Uterus (tissue), 4 donors: Measurements from ENCODE around the gene TMEM98. TPM values are rescaled to one million over a fixed set of nuclear protein-coding genes. Genes with fewer than 3 reads are reported as not detected.
"Not testable (repeated sequence)": the region's sequence is repeated elsewhere in the genome, so short reads cannot be mapped to it uniquely, and the experiment has no call there.

Experiments
- DNase-seq, 2 donors: peaks; one replicate each; pipeline ENCODE4 v3.0.0-alpha.2; 2019 to 2020
- H3K27ac ChIP-seq, 2 donors: fragments of 200-600 bp; sonication (generic); 1 replicate in 1 of 2; 2 replicates in 1 of 2; pipeline ENCODE4 v1.5.1; 2016 to 2018
- H3K27me3 ChIP-seq, 2 donors: fragments of 200-600 bp; sonication (generic); one replicate each; pipeline ENCODE4 v1.5.1; 2018 to 2019; ENCODE audit warnings: control low read depth in 1 of 2
- H3K36me3 ChIP-seq, 2 donors: fragments of 200-600 bp; sonication (generic); one replicate each; pipeline ENCODE4 v1.5.1; 2019; ENCODE audit warnings: control low read depth in 1 of 2
- H3K4me1 ChIP-seq, 2 donors: fragments of 200-600 bp; sonication (generic); one replicate each; pipeline ENCODE4 v1.5.1; 2018 to 2019; ENCODE audit warnings: control low read depth in 1 of 2
- H3K4me3 ChIP-seq, 2 donors: fragments of 200-600 bp; sonication (generic); 1 replicate in 1 of 2; 2 replicates in 1 of 2; pipeline ENCODE4 v1.5.1; 2018 to 2019; ENCODE audit warnings: mild to moderate bottlenecking in 1 of 2
- H3K9me3 ChIP-seq, 2 donors: fragments of 200-600 bp; sonication (generic); one replicate each; pipeline ENCODE4 v1.5.1; 2019; ENCODE audit warnings: control low read depth in 1 of 2
- POLR2A ChIP-seq, 2 donors: fragments of 450-650 bp; IDR thresholded peaks; one replicate each; pipeline ENCODE4 v1.6.1; 2016; ENCODE audit warnings: antibody characterized with exemption in 2 of 2, mild to moderate bottlenecking in 1 of 2, moderate library complexity in 1 of 2
- intact Hi-C: fragments of 100-400 bp; cut with DNase I; formaldehyde crosslinking; loops from one replicate; pipeline ENCODE4 v1.15.1; 2023; ENCODE audit warnings: low total_unique reads
- total RNA-seq, 4 donors: library from RNA; depleted of rRNA in 3 of 4; stranded (reverse); fragments of >200 nt in 3 of 4; gene quantifications; one replicate each; pipeline versions ENCODE4 v1.1.0 to v1.2.4, GENCODE V29; 2014 to 2023
- TF ChIP-seq, protein P1 (sequence below), 4 experiments: fragments of 200-600 bp in 2 of 4; fragments of 450-650 bp in 2 of 4; sonication (generic) in 2 of 4; IDR thresholded peaks; one replicate each; pipeline ENCODE4 v1.5.1; 2016 to 2019; ENCODE audit warnings: antibody characterized with exemption in 4 of 4, mild to moderate bottlenecking in 2 of 4, moderate library complexity in 1 of 4
- donor health status: DM: yes; HTN: yes; CAD: no.

TMEM98 gene
- total RNA-seq, 4 donors from 2014 or later = 87.8 to 176 (median 130) TPM

- H3K27ac ChIP-seq = peak overlapping the region; percentile 16 to 43
- TF ChIP-seq POLR2A (IDR thresholded peaks at IDR 0.05) = no peak
- TF ChIP-seq, protein P1, sequence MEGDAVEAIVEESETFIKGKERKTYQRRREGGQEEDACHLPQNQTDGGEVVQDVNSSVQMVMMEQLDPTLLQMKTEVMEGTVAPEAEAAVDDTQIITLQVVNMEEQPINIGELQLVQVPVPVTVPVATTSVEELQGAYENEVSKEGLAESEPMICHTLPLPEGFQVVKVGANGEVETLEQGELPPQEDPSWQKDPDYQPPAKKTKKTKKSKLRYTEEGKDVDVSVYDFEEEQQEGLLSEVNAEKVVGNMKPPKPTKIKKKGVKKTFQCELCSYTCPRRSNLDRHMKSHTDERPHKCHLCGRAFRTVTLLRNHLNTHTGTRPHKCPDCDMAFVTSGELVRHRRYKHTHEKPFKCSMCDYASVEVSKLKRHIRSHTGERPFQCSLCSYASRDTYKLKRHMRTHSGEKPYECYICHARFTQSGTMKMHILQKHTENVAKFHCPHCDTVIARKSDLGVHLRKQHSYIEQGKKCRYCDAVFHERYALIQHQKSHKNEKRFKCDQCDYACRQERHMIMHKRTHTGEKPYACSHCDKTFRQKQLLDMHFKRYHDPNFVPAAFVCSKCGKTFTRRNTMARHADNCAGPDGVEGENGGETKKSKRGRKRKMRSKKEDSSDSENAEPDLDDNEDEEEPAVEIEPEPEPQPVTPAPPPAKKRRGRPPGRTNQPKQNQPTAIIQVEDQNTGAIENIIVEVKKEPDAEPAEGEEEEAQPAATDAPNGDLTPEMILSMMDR (IDR thresholded peaks at IDR 0.05) = no peak
- H3K36me3 ChIP-seq = no peaks in the 10 kb centered on the region
- H3K4me3 ChIP-seq = no peak overlapping the region
- DNase-seq = no peak
- no peaks in the 10 kb centered on the region for H3K27me3 ChIP-seq
- H3K4me1 ChIP-seq = no peaks in the 10 kb centered on the region
- H3K9me3 ChIP-seq = no peaks in the 10 kb centered on the region
- intact Hi-C loops = no loop called here
Observed at GRCh38 chr17:32944248-32945020, 16.5 kb downstream of the TMEM98 start.

GRCh38 chr17:32946375-32947135, 18.6 kb downstream of the TMEM98 start:
- H3K36me3 ChIP-seq = no peaks in the 10 kb centered on the region
- no peak overlapping the region for H3K27ac ChIP-seq
- no peaks in the 10 kb centered on the region for H3K27me3 ChIP-seq
- TF ChIP-seq, protein P1 (IDR thresholded peaks at IDR 0.05) = no peak
- H3K4me3 ChIP-seq = no peak overlapping the region
- intact Hi-C loops = no loop called here
- H3K9me3 ChIP-seq = no peaks in the 10 kb centered on the region
- no peaks in the 10 kb centered on the region for H3K4me1 ChIP-seq
- DNase-seq = no peak

DNA sequence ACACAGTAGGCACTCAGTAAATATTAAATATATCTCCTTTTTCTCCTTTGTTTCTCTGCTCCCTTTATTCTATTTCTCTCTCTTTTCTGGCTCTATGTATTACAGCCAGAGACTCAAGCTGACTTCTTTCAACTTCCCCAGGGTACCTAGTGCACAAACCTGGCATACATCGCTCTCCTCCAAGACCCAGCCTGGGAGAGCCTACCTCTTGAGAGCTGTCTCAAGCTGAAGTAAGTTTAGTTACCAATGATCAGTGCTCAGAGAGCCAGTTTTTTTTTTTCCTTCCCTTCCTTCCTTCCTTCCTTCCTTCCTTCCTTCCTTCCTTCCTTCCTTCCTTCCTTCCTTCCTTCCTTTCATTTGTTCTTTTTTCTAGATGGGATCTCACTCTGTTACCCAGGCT, 19.8 kb downstream of the TMEM98 start:
- Histone ChIP-seq H3K4me1 (no peaks in the 10 kb centered on the region), H3K9me3 (no peaks in the 10 kb centered on the region)
- intact Hi-C loops = no loop called here

DNA sequence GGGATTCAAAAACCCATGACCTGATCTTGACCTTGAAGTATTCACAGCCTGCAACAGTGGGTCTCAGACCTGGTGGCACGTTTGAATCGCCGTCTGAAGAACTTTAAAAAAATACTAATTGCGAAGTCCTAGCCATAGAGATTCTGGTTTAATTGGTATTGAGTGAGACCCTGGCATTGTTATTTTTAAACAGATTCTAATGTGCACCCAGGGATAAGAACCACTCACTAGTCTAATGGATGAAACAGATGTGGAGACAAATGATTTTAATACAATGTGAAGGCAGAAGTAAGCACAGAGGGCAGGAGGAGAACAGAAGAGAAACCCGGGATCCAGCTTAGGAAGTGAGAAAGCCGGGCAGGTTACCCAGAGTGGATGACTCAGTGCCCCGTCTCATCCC, 21.2 kb downstream of the TMEM98 start:
- Histone ChIP-seq H3K4me3 (no peak overlapping the region), H3K27me3 (no peaks in the 10 kb centered on the region), H3K9me3 (no peaks in the 10 kb centered on the region), H3K36me3 (no peaks in the 10 kb centered on the region), H3K27ac (no peak overlapping the region), H3K4me1 (no peaks in the 10 kb centered on the region)
- TF ChIP-seq, protein P1 (IDR thresholded peaks at IDR 0.05) = no peak
- no peak for TF ChIP-seq POLR2A (IDR thresholded peaks at IDR 0.05)
- intact Hi-C loops = no loop called here
- no peak for DNase-seq

More for the DNA sequence above, 19.8 kb downstream of the TMEM98 start:
- Histone ChIP-seq H3K4me3 (no peak overlapping the region), H3K27me3 (no peaks in the 10 kb centered on the region), H3K27ac (no peak overlapping the region), H3K36me3 (no peaks in the 10 kb centered on the region)
- no peak for TF ChIP-seq POLR2A (IDR thresholded peaks at IDR 0.05)
- TF ChIP-seq, protein P1 (IDR thresholded peaks at IDR 0.05) = no peak
- DNase-seq = no peak

GRCh38 chr17:32952491-32952890, 24.5 kb downstream of the TMEM98 start:
- H3K4me1 ChIP-seq, intact Hi-C loops: not testable (repeated sequence)

More at GRCh38 chr17:32952491-32952890, 24.5 kb downstream of the TMEM98 start:
- H3K27me3 ChIP-seq, DNase-seq, H3K27ac ChIP-seq, H3K4me3 ChIP-seq, H3K9me3 ChIP-seq, H3K36me3 ChIP-seq: not testable (repeated sequence)
